ENCODE measurements around the gene SOX13. TPM values are rescaled to one million over a fixed set of nuclear protein-coding genes. Genes with fewer than 3 reads are reported as not detected.
"Not testable (repeated sequence)": the region's sequence is repeated elsewhere in the genome, so short reads cannot be mapped to it uniquely, and the experiment has no call there.

The SOX13 gene
- total RNA-seq, 1 experiment from 2014 or later = 31.5 TPM

DNA sequence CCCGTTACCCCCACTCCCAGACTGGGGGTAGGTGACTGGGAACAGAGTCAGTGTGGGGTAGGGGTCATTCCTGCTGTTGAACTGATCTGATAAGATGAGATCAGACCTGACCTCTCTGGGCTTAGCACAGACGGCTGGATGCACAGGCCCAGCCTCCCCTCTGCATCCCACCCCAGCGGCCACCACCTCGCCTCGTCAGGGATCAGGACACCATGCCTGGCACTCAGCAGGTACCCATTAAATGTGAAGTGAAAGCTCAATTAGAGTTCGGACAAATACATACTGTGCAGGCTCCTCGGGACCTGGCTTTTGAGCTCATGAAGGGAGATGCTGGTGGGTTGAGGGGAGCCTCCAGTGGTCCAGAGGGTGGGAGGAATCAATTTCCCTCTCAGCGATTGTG lies 15.7 kb downstream of the SOX13 start:
- intact Hi-C loops (cut with micrococcal nuclease; ENCODE audit: unreplicated experiment) = no loop called here
- Histone ChIP-seq H3K9me3 (no peaks in the 10 kb centered on the region), H3K27me3 (replicated peaks; ENCODE audit: control insufficient read depth, insufficient read depth, low read length) (no peaks in the 10 kb centered on the region), H3K36me3 (ENCODE audit: control insufficient read depth, insufficient read depth, low read length) (peaks cover 1% of the 10 kb centered on the region), H3K4me3 (ENCODE audit: low read depth, low read length) (no peak overlapping the region), H3K4me1 (peaks cover 26% of the 10 kb centered on the region)
- no TSS peak for BruUV-seq (replicated peaks)
- no peak for DNase-seq
- Mint-ChIP-seq H3K9me3 (ENCODE audit: unreplicated experiment) (no peaks in the 10 kb centered on the region), H3K27me3 (ENCODE audit: insufficient read depth, unreplicated experiment) (no peaks in the 10 kb centered on the region), H3K36me3 (ENCODE audit: insufficient read depth, unreplicated experiment) (peaks cover 5% of the 10 kb centered on the region), H3K4me1 (ENCODE audit: low read depth, unreplicated experiment) (peaks cover 29% of the 10 kb centered on the region), H3K4me3 (ENCODE audit: unreplicated experiment) (no peak overlapping the region), H3K27ac (ENCODE audit: unreplicated experiment) (no peak overlapping the region)
- TF ChIP-seq, protein P1, sequence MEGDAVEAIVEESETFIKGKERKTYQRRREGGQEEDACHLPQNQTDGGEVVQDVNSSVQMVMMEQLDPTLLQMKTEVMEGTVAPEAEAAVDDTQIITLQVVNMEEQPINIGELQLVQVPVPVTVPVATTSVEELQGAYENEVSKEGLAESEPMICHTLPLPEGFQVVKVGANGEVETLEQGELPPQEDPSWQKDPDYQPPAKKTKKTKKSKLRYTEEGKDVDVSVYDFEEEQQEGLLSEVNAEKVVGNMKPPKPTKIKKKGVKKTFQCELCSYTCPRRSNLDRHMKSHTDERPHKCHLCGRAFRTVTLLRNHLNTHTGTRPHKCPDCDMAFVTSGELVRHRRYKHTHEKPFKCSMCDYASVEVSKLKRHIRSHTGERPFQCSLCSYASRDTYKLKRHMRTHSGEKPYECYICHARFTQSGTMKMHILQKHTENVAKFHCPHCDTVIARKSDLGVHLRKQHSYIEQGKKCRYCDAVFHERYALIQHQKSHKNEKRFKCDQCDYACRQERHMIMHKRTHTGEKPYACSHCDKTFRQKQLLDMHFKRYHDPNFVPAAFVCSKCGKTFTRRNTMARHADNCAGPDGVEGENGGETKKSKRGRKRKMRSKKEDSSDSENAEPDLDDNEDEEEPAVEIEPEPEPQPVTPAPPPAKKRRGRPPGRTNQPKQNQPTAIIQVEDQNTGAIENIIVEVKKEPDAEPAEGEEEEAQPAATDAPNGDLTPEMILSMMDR (IDR thresholded peaks at IDR 0.05; ENCODE audit: insufficient read depth in 1 of 2, low read depth in 1 of 2, low read length in 1 of 2, severe bottlenecking in 1 of 2, unreplicated experiment in 1 of 2) = no peak
- CTCF ChIA-PET = no interaction called here
- POLR2A ChIA-PET = no interaction called here

DNA sequence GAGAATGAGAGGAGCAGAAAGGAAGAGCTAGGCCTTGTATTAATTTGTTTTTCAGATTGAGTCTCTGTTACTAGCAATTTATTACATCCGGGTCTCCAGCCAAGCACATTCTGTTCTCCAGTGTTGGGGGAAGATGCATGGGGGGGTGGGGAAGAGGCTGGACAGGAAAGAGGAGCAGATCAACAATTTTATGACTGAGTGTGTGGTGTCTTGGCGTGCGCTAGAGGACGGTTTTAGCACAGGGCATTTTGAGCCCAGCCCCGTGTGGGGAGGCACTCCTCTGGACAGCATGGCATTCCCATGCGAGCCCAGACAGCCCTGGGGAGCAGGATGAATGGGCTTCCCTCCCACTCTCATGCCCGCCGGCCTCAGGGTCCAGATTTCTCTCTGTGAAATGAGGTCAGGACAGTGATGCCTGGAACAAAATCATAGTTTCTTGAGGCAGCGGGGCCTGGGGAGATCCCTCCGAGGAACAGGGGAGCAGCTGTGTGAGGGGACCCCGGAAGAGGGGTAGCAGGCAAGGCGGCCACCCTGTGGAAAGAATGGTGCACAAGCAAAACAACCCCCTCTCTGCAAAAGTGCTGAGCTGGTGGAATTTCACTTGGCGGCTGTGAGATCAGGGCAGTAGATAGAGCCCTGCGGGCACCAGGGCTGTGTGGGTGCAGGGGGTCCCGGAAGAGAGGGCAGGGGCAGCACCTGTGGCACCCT lies 16.3 kb downstream of the SOX13 start:
- ChIA-PET CTCF (no interaction called here), POLR2A (interaction anchor here (0.9 kb wide), 1 partner anchor 9 kb away, joined by 4 read pairs; no protein-coding TSS in a partner anchor)
- TF ChIP-seq, protein P1 (IDR thresholded peaks at IDR 0.05; ENCODE audit: insufficient read depth in 1 of 2, low read depth in 1 of 2, low read length in 1 of 2, severe bottlenecking in 1 of 2, unreplicated experiment in 1 of 2) = no peak
- no peak for DNase-seq
- Mint-ChIP-seq H3K27ac (ENCODE audit: unreplicated experiment) (no peak overlapping the region), H3K36me3 (ENCODE audit: insufficient read depth, unreplicated experiment) (peaks cover 5% of the 10 kb centered on the region), H3K4me1 (ENCODE audit: low read depth, unreplicated experiment) (peaks cover 24% of the 10 kb centered on the region), H3K27me3 (ENCODE audit: insufficient read depth, unreplicated experiment) (no peaks in the 10 kb centered on the region), H3K9me3 (ENCODE audit: unreplicated experiment) (no peaks in the 10 kb centered on the region), H3K4me3 (ENCODE audit: unreplicated experiment) (no peak overlapping the region)
- intact Hi-C loops (cut with micrococcal nuclease; ENCODE audit: unreplicated experiment) = no loop called here
- no TSS peak for BruUV-seq (replicated peaks)
- H3K9me3 ChIP-seq = no peaks in the 10 kb centered on the region
- no peaks in the 10 kb centered on the region for H3K27me3 ChIP-seq (replicated peaks; ENCODE audit: control insufficient read depth, insufficient read depth, low read length)
- no peak overlapping the region for H3K4me3 ChIP-seq (ENCODE audit: low read depth, low read length)
- peaks cover 26% of the 10 kb centered on the region for H3K4me1 ChIP-seq
- peaks cover 1% of the 10 kb centered on the region for H3K36me3 ChIP-seq (ENCODE audit: control insufficient read depth, insufficient read depth, low read length)

DNA sequence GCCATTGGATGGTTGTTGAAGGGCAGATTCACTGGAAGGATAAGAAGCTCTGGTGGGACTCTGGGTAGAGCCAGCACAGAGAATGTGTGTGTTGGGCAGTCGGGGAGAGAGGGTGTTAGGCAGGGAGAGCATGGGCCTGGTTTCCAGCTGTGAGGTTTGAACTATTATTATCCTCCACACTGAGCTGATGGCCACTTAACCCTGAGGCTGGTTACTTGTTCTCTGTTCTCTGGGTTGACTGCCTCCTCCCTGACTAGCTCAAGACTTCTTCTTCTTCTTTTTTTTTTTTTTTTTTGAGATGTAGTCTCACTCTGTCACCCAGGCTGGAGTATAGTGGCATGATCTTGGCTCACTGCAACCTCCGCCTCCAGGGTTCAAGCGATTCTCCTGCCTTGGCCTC lies 17.2 kb downstream of the SOX13 start:
- H3K4me3 Mint-ChIP-seq (ENCODE audit: unreplicated experiment); H3K27me3 ChIP-seq (replicated peaks; ENCODE audit: control insufficient read depth, insufficient read depth, low read length); H3K4me3 ChIP-seq (ENCODE audit: low read depth, low read length); intact Hi-C loops (cut with micrococcal nuclease; ENCODE audit: unreplicated experiment); H3K27ac Mint-ChIP-seq (ENCODE audit: unreplicated experiment); H3K36me3 ChIP-seq (ENCODE audit: control insufficient read depth, insufficient read depth, low read length); H3K36me3 Mint-ChIP-seq (ENCODE audit: insufficient read depth, unreplicated experiment); CTCF ChIA-PET; BruUV-seq (replicated peaks); DNase-seq; H3K27me3 Mint-ChIP-seq (ENCODE audit: insufficient read depth, unreplicated experiment); H3K9me3 Mint-ChIP-seq (ENCODE audit: unreplicated experiment); H3K9me3 ChIP-seq: not testable (repeated sequence)
- POLR2A ChIA-PET = interaction anchor here (0.9 kb wide), 1 partner anchor 10 kb away, joined by 4 read pairs; no protein-coding TSS in a partner anchor
- H3K4me1 Mint-ChIP-seq (ENCODE audit: low read depth, unreplicated experiment) = peaks cover 17% of the 10 kb centered on the region
- peaks cover 19% of the 10 kb centered on the region for H3K4me1 ChIP-seq
